Stimulated activated CD8-positive, alpha-beta memory T cell treated with anti-CD3 and anti-CD28 coated beads, Interleukin-4, amount 100 ng/mL, for 48 hours (primary cell): ENCODE measurements around the gene METTL18.
A peak's percentile ranks its signal among the peaks of the same experiment; 100 is the strongest.
"Not testable (repeated sequence)": the region's sequence is repeated elsewhere in the genome, so short reads cannot be mapped to it uniquely, and the experiment has no call there.

Experiments used
- DNase-seq: peaks from one replicate; pipeline ENCODE4 v3.0.0-alpha.2; 2020

Gene METTL18

DNA sequence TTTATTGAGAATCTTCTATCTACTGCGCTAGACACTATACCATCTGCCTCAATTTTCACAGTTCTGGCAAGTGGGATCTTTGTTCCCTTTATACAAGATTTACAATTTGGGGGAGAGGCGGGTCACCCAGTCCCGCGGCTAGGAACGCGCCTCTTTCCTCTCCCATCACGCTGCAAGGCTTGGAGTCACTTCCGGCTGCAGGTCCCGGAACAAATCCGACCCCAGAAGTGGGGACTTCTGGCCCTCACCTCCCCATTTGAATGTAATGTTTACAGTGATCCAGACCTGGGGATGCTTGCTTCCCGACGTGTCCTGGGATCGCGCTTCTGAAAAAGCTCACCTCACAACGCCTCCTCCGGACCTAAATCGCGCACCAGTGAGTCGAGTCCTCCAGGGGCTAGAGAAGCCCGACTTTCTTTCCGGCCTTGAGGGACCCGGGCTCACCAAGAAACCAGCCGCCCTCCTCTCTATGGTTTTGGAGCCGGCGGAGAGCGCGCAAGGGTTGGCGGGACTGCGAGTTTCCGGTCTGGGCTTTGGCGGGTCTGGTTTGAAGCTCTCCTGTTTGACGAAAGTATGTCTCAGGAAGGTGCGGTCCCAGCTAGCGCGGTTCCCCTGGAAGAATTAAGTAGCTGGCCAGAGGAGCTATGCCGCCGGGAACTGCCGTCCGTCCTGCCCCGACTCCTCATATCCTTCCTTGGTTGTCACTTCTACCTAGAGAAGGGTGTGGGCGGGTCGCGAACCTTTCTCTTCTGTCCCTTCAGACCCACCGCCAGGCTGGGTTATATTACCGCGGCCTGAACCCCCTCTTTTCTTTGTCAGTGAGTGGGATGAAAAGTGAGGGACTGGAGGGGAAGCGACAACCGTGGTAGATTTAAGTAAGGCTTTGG is at the start of gene METTL18:
TSS of gene METTL18 (minus strand) at position 378 of the 887 bp plus-strand sequence. CDS start 1,212 bp downstream, outside the sequence.
- DNase-seq = peak; percentile 92

DNA sequence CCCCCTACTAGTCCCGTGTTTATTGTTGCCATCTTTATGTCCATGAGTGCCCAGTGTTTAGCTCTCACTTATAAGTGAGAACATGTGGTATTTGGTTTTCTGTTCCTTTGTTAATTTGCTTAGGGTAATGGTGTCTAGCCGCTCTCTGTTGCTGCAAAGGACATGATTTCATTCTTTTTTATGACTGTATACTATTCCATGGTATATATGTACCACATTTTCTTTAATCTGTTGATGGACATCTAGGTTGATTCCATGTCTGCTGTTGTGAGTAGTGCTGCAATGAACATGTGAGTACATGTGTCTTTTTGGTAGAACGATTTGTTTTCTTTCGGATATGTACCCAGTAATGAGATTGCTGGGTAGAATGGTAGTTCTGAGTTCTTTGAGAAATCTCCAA is 44.2 kb upstream of the METTL18 start:
- DNase-seq = no peak

DNA sequence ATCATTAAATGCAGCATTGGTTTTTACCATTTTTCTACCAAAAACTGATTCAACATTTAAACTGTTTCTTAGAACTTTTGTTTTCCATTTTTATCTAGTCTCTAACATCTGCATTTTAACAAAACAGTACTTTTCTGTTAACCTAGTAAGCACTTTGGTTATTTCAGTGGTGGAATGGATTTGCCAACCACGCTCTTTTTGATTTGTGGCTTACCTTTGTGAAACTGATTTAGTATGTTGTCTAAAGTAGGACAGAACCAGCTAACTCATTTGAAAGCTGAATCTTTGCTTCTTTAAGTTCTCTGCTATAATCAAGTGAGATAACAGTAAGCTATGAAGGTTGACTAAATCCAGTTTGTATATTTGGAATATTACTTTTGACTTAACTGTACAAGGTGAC is 41.5 kb upstream of the METTL18 start:
- no peak for DNase-seq

GRCh38 chr1:169835647-169836046 is 40.9 kb upstream of the METTL18 start:
- no peak for DNase-seq

GRCh38 chr1:169834869-169835268 is 40.2 kb upstream of the METTL18 start:
- no peak for DNase-seq

GRCh38 chr1:169833179-169833901 is 38.6 kb upstream of the METTL18 start:
- DNase-seq = no peak

- no peak for DNase-seq
These were observed 35.0 kb upstream of the METTL18 start for GRCh38 chr1:169829671-169830070.

DNA sequence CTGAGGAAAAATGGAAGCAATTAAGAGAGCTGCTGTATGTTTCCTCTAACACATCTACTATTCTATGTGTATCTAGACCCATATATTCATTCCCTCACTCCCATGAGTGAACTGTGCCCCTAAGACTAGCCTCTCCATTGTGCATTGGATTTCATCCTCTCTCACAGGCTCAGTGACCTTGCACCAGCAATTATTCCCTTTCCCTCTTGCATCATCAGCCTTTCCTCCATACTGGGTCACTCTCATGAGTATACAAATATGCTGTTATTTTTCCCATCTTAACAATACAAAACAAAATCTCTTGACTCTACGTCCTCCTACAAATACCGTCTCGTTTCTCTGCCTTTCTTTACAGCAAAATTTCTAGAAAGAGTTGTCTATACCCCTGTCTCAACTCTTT is 29.4 kb upstream of the METTL18 start:
- no peak for DNase-seq

DNA sequence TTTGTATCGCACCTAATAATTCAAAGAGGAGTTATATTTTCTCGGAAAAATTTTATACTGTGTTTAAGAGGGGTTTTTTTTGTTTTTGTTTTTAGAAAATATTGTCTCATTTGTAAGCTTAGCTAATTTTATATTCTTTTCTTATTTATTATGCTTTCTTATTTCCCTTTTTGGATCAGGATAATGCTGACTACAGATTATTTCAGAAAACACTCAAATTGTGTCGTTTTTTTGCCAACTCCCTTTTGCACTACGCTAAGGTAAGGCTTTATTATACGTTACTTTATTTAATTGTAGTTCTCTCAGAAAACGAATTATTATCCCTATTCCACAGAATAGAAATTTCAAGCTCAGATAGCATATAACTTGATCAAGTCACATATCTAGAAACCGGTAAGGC is 26.8 kb upstream of the METTL18 start:
- DNase-seq = no peak

DNA sequence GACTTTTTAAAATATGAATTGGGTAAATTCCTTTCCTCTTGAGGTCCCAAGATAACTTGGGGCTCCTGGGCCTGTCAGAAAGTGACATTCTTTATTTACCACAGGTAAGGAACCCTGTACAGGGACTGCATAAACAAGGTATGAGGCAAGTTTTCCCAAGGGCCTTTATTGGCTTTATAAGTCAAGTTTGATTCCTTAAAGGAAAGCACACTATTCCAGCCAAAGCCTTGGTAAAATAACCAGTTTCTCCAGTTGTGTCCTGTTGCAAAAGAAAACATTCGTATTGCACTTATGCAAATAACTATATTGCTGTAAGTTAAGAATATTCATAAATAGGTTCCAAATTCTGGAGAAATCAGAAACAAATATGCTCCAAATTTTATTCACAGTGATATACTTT is 21.9 kb upstream of the METTL18 start:
- no peak for DNase-seq

DNA sequence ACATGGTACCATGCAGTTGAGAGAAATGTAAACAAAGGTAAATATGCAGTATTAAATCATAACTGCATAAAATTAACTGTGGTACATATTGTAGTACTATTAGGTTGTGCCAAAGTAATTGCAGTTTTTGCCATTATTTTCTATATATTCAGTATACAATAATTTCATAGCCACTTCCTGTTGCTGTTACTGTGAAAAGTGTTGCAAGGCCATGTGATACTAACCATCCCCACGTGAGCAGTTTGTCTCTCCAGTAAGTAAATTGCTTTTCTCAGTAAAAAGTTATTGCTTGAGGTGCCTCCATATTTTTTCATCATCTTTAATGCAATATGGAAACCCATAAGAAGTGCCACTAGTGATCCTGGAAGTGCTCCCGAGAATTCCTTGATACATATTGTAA is 19.6 kb upstream of the METTL18 start:
- DNase-seq = no peak

- no peak for DNase-seq
These were observed 17.4 kb upstream of the METTL18 start for GRCh38 chr1:169812131-169812530.

DNA sequence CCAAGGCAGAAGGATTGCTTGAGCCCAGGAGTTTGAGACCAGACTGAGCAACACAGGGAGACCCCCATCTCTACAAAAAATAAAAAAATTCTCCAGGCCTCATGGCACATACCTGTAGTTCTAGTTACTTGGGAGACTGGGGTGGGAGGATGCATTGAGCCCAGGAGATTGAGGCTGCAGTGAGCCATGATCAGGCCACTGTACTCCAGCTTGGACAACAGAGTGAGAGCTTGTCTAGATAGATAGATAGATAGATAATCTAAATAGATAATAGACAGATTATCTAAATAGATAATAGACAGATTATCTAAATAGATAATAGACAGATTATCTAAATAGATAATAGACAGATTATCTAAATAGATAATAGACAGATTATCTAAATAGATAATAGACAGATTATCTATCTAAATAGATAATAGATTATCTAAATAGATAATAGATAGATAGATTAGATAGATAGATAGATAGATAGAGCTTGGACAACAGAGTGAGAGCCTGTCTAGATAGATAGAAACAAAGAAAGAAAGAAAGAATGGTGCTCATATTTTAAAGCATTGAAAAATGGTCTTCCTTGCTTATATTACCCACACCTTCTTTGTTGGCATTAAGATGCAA is 16.8 kb upstream of the METTL18 start:
- DNase-seq = not testable (repeated sequence)

GRCh38 chr1:169809370-169810095 is 14.8 kb upstream of the METTL18 start:
- DNase-seq = no peak

GRCh38 chr1:169804941-169805340 is 10.2 kb upstream of the METTL18 start:
- DNase-seq = no peak

DNA sequence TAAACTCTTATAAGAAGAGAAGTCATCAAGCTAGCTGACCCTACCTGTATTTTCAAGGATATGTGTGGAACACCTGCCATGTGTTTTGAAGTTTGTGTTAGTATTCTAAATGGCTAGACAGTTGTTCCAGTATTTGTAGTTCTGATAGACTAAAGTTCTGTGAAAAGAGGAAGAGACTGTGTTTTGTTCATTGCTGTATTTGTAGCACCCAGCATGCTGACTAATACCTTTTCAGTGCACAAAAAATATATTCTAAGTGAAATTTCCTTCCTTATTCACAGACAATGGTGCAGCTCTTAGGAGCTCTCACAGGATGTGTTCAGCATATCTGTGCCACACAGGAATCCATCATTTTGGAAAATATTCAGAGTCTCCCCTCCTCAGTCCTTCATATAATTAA is 8.2 kb upstream of the METTL18 start:
- no peak for DNase-seq

- DNase-seq = no peak
These were observed 2.6 kb upstream of the METTL18 start for GRCh38 chr1:169797281-169797680.

DNA sequence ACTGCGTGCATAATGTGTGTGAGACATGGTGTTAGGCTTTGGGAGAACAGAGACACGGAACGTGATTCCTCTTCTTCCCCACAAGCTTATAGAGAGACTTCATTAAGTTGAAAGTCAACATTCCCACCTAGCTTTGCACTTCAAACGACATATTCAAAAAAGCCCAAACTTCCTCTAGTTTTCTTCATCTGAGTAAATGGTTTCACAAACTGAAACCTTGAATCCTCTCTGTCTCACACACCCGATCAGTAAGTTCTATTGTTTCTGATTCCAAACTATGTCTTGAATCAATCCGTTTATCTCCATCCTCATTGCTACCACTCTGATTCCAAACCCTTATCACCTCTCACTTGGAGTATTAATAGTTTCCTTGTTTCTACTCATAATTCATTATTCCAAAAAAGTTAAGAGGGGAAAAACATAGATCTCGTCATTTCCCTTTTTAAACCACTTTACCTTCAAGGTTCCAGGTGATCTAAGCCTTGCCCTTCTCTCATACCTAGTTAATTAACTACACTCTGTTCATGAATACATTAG is 1.6 kb upstream of the METTL18 start:
- DNase-seq = no peak

GRCh38 chr1:169795687-169796086 is 980 bp upstream of the METTL18 start:
- no peak for DNase-seq

DNA sequence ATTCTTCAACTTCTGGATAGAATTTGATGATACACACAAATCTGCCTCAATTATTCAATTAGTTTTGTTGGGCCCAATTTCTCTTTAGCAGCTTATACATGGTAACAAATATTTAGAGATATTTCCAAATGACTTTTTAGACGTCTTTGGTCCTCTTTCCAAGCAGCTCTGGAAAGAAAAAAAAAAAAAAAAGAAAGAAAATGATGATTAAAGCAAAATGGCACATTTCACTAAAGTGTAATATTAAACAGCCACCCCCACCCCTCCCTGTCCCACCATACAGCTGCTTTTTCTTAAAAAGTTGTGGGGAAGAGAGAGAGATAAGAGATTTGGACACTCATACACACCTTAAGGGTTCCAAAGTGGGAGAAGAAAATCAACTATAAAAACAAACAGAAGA is 977 bp downstream of the METTL18 start:
- DNase-seq = no peak

- no peak for DNase-seq
These were observed 6.3 kb downstream of the METTL18 start for GRCh38 chr1:169788402-169788801.

GRCh38 chr1:169786974-169787373 is 7.7 kb downstream of the METTL18 start:
- no peak for DNase-seq

DNA sequence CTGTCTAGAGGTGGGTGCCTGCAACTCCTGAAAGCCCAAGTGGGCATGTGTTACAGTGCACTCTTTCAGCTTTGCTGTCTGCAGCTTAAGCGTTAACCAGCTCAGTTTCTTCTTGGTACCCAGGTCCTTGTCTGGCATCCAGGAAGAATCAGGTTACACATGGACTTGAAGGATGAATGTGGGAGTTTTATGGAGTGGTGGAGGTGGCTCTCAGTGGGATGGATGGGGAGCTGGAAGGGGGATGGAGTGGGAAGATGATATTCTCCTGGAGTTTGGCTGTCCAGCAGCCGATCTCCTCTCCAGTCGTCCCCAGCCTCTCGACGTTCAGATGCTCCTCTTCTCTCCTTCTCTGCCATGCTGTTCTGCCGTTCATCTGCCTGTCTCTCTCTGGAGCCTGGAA is 9.4 kb downstream of the METTL18 start:
- DNase-seq = no peak
